ENCODE data around the gene UBE2Q1.

DNA sequence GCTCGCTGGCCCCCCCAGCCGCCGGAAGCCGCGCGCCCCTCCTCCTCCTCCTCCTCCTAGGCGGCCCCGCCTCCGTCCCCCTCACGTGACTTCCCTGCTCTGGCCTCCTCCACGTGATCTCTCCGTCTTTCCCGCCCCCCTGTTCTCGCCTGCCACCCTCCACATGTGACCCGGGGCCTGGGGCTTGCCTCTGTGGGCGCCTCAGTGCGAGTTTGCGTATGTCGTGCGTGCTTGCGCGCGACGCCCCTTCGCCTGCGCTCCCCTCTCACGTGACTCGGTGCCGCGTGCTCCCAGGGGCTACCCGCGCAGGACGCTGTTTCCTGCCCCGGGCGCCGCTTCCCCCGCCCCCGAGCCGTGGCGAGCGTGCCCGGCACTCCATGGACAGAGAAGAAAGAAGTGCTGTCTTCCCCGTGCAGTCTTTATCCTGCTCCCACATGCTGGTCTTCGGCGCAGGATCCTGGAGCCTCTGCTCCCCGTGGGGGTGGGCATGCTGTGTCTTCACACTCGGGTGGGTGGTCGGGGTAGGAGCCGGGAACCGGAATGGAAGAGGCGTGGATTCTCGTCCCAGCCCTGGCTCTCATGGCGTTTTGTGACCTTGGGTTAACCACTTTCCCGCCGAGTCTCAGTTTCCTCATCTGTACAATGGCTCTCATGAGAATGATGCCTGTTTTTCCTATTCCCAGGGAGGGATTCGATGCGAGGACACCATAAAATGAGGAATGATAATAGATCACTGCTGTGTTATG lies 431 bp upstream of the UBE2Q1 start:
- TF ChIP-seq GATA2 (IDR thresholded peaks at IDR 0.05; ENCODE audit: low read depth, low read length), result no peak; the same call in 1 of the 2 replicates
- TF ChIP-seq GATA3 (IDR thresholded peaks at IDR 0.05; ENCODE audit: low read depth, low read length), result no peak
